ENCODE measurements around the gene NELL2.

The NELL2 gene

DNA sequence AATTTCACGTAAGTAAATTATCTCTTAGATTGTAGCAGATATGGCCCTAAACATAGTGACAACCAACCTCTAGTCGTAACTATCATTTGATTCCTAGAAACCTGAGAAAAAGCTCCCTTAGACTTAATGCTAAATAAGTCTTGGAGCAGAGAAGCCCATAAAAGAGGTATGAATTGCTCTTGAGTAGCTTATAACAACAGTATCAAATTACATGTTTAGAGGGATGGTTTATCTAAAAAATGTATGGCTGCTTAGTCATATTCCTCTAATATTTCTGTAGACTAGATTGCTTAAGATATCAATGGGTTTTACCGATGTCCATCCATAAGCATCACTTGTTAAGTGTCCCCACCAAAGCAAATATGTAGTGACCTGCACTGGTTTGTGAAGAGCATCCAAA is 259.7 kb downstream of the NELL2 start:
- Mint-ChIP-seq H3K4me3 (no peak overlapping the region), H3K4me1 (no peaks in the 10 kb centered on the region)

DNA sequence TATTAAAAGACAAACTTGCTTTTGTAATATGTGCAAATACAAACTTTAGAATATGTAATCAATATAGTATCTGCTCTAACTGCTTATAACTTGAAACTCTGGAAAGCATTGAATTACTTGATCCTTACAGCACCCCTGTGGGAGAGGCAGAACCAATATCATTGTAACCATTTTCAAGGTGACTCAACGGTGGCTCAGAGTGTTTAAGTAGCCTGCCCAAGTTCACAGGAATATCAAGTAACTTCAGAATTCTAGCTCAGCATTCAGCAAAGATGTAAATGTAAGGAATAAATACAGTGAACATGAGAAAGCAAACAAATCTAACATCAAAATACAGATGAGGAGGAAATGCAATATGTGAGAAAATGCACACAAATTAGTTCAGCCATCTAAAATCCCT is 264.6 kb downstream of the NELL2 start:
- Mint-ChIP-seq H3K9me3 (no peaks in the 10 kb centered on the region), H3K36me3 (ENCODE audit: low read depth) (peaks cover 19% of the 10 kb centered on the region), H3K27ac (no peak overlapping the region), H3K4me1 (no peaks in the 10 kb centered on the region), H3K4me3 (no peak overlapping the region), H3K27me3 (no peaks in the 10 kb centered on the region)
- DNase-seq (no peak), ATAC-seq (no peak)

More for the DNA sequence above, 259.7 kb downstream of the NELL2 start:
- H3K36me3 Mint-ChIP-seq (ENCODE audit: low read depth) = no peaks in the 10 kb centered on the region
- DNase-seq (no peak), ATAC-seq (no peak)
- H3K9me3 Mint-ChIP-seq = no peaks in the 10 kb centered on the region
- no peak overlapping the region for H3K27ac Mint-ChIP-seq
- no peaks in the 10 kb centered on the region for H3K27me3 Mint-ChIP-seq

DNA sequence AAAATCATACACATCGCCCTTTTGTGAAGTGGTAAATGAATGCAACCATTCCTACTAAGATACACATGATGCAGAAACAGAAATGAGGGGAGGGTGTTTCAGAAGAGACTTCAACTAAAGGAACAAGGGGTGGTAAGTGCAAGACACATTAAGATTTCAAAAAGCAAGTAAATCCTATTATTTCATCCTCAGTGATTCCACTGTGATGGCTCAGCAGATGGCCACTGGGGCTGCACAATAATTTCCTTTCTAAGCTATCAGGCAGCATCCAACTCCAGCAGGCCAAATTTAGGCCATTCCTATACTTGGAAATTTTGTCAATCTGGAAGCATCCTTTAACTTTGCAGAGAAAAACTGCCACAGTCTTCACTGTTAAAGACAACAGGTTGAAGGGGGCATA is 272.4 kb downstream of the NELL2 start:
- H3K36me3 Mint-ChIP-seq (ENCODE audit: low read depth) = peaks cover 38% of the 10 kb centered on the region
- no peak overlapping the region for H3K27ac Mint-ChIP-seq
- DNase-seq = no peak
- H3K9me3 Mint-ChIP-seq = no peaks in the 10 kb centered on the region
- no peaks in the 10 kb centered on the region for H3K27me3 Mint-ChIP-seq
- H3K4me1 Mint-ChIP-seq = peaks cover 5% of the 10 kb centered on the region
- no peak for ATAC-seq
- no peak overlapping the region for H3K4me3 Mint-ChIP-seq

DNA sequence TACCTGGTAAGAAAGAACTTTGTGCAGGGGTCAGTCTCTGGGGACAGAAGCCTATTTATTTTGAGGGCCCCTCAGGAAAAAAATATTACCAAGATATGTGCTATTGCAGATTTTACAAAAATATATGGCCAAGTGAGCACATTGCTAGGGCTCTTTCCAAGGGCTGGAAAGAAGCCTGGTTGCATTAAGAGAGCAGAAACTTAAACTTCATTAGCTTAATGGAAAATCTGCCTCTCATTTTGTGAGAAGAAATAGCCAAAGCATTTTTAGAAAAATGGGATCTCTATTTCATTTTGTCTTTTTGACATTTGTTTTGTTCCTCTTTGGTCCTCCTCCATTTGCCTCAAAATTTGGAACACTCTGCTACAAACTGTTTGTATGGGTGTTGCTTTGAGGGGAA is 283.5 kb downstream of the NELL2 start:
- DNase-seq = no peak
- no peak overlapping the region for H3K4me3 Mint-ChIP-seq
- ATAC-seq = no peak
- peaks cover 23% of the 10 kb centered on the region for H3K4me1 Mint-ChIP-seq
- no peaks in the 10 kb centered on the region for H3K27me3 Mint-ChIP-seq
- H3K36me3 Mint-ChIP-seq (ENCODE audit: low read depth) = peaks cover 34% of the 10 kb centered on the region
- peaks cover 4% of the 10 kb centered on the region for H3K9me3 Mint-ChIP-seq
- no peak overlapping the region for H3K27ac Mint-ChIP-seq

DNA sequence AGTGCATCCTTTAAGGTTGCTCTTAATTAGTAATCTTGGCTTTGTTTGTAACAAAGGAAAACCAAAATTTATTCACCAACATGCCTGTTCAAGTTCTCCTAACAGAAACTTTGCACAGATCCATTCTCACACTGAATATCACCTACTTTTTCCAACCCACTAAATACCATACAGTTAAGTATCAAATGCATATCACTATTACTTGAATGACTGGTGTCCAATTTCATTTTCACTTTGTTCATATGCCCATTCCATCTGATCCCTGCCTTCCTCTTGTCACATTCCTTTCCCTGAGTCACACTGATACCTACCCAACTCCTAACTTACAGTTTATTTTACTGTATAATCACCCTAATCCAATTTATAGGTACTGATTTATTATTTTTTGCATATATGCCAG is 286.4 kb downstream of the NELL2 start:
- Mint-ChIP-seq H3K27ac (peak overlapping the region; percentile 45), H3K36me3 (ENCODE audit: low read depth) (peaks cover 36% of the 10 kb centered on the region), H3K4me1 (peaks cover 16% of the 10 kb centered on the region), H3K4me3 (no peak overlapping the region), H3K9me3 (peaks cover 4% of the 10 kb centered on the region), H3K27me3 (no peaks in the 10 kb centered on the region)
- ATAC-seq = peak; percentile 78
- DNase-seq = no peak

DNA sequence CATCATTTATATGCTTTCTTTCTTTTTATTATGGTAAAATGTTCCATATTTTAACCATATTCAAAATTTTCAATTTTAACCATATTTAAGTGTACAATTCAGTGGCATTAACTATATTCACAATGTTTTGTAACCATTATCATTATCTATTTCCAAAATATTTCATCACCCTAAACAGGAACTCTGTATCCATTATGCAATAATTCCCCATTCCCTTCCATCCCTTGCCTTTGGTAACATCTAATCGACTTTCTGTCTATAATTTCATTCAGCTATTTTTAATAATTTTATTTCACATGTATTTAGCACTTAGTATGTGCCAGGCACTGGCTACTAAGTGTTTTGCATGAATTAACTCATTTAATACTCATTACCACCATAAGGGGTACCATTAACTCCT is 287.5 kb downstream of the NELL2 start:
- H3K36me3 Mint-ChIP-seq (ENCODE audit: low read depth) = peaks cover 39% of the 10 kb centered on the region
- peaks cover 24% of the 10 kb centered on the region for H3K4me1 Mint-ChIP-seq
- H3K27ac Mint-ChIP-seq = no peak overlapping the region
- peaks cover 9% of the 10 kb centered on the region for H3K9me3 Mint-ChIP-seq
- no peak overlapping the region for H3K4me3 Mint-ChIP-seq
- no peaks in the 10 kb centered on the region for H3K27me3 Mint-ChIP-seq
- ATAC-seq (no peak), DNase-seq (no peak)

DNA sequence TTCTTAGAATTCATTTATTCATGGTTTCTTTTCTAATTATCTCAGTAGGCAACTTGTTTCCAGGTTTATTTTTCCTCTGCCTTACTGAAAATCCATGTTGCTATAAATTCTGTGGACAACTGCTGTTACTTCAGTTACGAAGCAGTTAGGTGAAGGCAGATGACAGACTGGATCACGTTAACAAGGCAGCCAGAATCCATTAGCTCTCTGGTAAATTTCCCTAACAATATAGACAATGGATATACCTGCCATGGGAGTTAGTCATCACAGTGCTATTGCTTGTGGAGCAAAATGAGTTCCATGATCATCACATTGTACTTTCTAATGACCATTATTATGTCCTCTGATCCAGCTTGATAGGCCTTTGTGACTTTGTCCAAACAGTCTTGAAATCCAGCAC is 291.5 kb downstream of the NELL2 start:
- Mint-ChIP-seq H3K4me1 (peaks cover 45% of the 10 kb centered on the region), H3K36me3 (ENCODE audit: low read depth) (peaks cover 22% of the 10 kb centered on the region), H3K4me3 (no peak overlapping the region), H3K27me3 (no peaks in the 10 kb centered on the region), H3K27ac (no peak overlapping the region), H3K9me3 (peaks cover 6% of the 10 kb centered on the region)
- ATAC-seq (no peak), DNase-seq (no peak)

DNA sequence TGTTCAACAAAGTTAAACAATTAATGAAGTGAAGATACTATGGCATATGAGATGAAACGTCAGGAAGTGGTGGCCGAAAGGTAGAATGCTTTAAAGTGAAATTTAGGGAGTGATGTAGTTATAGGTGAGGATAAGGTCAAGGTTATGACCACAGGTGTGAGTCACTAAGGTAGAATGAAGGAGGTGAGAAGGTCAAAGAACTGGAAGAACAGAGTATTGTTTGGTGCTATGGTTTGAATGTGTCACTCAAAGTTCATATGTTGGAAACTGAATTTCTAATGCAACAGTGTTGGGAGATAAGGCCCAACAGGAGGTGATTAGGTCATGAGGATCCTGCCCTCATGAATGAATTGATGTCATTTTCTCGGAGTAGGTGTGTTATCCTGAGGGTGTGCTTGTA is 293.6 kb downstream of the NELL2 start:
- H3K4me3 Mint-ChIP-seq = peak overlapping the region; percentile 0

DNA sequence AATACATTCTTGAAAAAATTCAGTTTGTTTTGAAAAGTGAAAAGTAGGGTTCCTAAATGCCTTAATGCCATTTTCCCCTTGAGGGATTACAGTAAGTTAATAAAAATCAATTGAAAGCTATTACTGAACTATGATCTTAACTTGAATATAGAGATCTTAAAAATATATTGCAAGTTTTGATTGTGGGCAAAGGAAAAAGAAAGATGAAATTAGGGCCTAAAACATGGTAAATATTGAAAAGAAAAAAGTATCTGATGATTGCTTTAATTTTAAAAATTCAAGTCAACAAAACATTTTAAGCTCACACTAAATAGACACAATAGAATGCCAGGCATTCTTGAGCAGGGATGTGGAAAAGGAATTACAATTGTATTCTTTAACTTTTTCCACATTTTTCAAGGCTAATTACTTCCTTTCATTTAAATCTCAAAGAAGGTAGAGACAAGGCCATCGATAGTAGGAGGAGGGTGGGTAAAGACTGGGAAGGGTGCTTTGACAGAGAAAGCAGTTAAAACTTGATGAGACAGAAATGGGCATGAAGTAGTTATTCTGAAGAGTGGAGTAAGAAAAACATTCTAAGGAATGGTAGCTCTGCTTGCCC is 294.4 kb downstream of the NELL2 start:
- ATAC-seq (no peak), DNase-seq (no peak)
- Mint-ChIP-seq H3K4me1 (peaks cover 36% of the 10 kb centered on the region), H3K9me3 (peaks cover 9% of the 10 kb centered on the region), H3K4me3 (no peak overlapping the region), H3K27ac (peak overlapping the region; percentile 57), H3K27me3 (no peaks in the 10 kb centered on the region), H3K36me3 (ENCODE audit: low read depth) (peaks cover 22% of the 10 kb centered on the region)

More for the DNA sequence above, 293.6 kb downstream of the NELL2 start:
- H3K27me3 Mint-ChIP-seq = no peaks in the 10 kb centered on the region
- ATAC-seq (peak; percentile 94), DNase-seq (no peak)
- peaks cover 9% of the 10 kb centered on the region for H3K9me3 Mint-ChIP-seq
- peaks cover 36% of the 10 kb centered on the region for H3K4me1 Mint-ChIP-seq
- peaks cover 22% of the 10 kb centered on the region for H3K36me3 Mint-ChIP-seq (ENCODE audit: low read depth)
- peak overlapping the region; percentile 57 for H3K27ac Mint-ChIP-seq

DNA sequence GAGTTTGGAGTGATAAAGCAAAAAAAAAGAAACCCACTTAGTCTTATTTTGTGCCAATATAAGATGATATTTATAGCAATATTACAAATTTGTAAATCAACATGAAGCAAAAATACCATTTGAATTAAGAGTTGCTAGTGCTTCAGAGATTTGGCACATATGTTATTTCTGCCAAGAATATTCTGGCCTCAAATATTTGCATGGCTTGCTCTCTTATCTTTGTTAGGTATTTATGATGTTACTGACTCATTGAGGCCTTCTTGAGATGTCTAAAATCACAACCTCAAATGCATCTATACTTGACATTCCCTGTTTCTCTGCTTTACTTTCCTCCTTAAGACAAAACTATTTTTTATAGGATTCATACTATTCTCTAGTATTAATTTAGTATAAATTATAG is 301.5 kb downstream of the NELL2 start:
- ATAC-seq (no peak), DNase-seq (no peak)
- Mint-ChIP-seq H3K4me3 (no peak overlapping the region), H3K9me3 (peaks cover 5% of the 10 kb centered on the region), H3K27me3 (no peaks in the 10 kb centered on the region), H3K27ac (no peak overlapping the region), H3K36me3 (ENCODE audit: low read depth) (peaks cover 10% of the 10 kb centered on the region), H3K4me1 (peaks cover 2% of the 10 kb centered on the region)

DNA sequence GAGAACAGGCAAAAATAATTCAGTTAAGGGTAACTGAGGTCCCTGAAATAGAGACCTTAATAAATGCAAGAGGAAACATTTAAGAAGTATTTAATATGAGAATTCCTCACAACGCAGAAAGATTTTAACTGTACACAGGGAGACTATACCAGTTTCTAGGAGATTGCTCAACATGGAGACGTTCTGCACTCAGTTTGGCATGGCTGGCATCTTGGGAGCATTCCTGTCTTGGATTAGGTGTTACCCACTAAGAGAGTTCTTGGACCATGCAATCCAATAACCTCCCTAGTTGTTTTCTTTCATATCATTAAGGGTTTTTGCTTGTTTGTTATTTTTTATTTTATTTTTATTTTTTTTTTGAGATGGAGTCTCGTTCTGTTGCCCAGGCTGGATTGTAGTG is 302.4 kb downstream of the NELL2 start:
- Mint-ChIP-seq H3K36me3 (ENCODE audit: low read depth) (peaks cover 12% of the 10 kb centered on the region), H3K27me3 (no peaks in the 10 kb centered on the region), H3K4me1 (peaks cover 6% of the 10 kb centered on the region), H3K27ac (no peak overlapping the region), H3K9me3 (peaks cover 5% of the 10 kb centered on the region), H3K4me3 (no peak overlapping the region)
- ATAC-seq (no peak), DNase-seq (no peak)

DNA sequence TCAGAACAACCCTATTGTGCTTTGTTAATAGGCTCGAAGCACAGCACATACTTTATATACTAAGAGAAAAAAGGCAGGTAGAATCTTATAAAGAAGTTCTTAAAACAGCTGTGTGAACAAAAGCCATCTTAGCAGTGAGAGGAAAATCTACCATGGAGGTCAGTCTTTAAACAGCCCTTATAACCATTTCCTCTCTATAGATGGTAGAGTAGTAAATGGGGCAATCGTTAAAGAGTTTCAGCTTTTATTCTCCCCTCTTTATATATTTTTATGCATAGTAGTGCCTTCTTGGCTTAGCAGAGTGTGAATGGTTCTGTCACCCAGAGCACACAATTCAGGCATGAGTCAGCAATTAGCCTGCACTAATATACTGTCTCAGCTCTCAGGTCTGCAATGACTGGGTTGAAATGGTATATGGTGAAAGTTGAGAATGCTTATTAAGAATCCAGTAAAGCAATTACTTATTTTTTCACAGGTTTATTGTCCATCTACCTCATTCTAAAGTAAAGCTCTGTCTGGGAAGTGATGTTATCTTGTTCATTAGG is 305.0 kb downstream of the NELL2 start:
- H3K27ac Mint-ChIP-seq = no peak overlapping the region

DNA sequence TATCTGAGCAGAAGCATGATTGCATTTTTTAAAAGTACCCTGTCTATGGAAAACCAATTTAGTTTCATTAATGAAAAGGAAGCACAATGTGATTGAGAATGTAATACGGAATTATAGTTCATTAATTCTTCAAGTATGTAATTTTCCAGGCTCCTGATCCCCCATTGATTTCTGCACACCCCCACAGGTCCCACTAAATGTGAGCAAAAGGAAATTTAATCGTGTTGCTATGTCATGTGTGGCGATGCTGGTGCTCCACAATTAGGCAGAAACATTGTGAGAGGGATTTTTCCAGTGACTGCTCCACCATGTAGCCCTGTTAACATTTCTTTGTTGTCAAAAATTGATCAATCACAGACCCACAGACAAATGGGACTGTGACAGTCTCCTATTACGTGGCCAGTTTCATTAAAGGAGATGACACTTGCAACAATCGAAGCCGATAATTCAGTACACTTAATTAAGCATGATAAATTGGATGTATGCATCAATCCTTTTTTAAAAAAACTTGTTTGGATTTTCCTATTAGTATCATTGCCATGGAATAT is 306.0 kb downstream of the NELL2 start:
- Mint-ChIP-seq H3K4me1 (peaks cover 10% of the 10 kb centered on the region), H3K4me3 (no peak overlapping the region), H3K27me3 (no peaks in the 10 kb centered on the region), H3K27ac (no peak overlapping the region), H3K9me3 (peaks cover 4% of the 10 kb centered on the region), H3K36me3 (ENCODE audit: low read depth) (peaks cover 12% of the 10 kb centered on the region)
- ATAC-seq (no peak), DNase-seq (no peak)

More for the DNA sequence above, 305.0 kb downstream of the NELL2 start:
- Mint-ChIP-seq H3K27me3 (no peaks in the 10 kb centered on the region), H3K9me3 (no peaks in the 10 kb centered on the region), H3K4me3 (no peak overlapping the region), H3K36me3 (ENCODE audit: low read depth) (peaks cover 7% of the 10 kb centered on the region), H3K4me1 (peaks cover 10% of the 10 kb centered on the region)
- ATAC-seq (no peak), DNase-seq (no peak)

DNA sequence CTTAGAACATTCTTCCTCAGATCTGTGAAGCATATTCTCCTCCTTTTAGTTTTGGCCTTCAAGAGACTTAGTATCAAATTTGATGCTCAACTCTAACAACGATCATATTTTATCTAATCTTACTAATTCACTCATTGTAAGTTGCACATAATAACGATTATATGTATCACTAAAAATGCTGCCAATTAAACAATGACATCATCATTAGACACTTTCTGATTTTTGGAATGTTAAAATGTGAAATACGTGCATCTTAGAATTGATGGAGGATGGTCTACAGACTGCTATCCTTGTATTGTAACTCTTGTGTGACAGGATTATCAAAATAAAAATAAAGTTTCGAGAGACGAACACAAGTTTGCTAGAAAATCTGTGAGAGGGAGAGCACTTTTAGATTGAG is 311.0 kb downstream of the NELL2 start:
- ATAC-seq = no peak
- Mint-ChIP-seq H3K4me3 (no peak overlapping the region), H3K9me3 (peaks cover 12% of the 10 kb centered on the region), H3K36me3 (ENCODE audit: low read depth) (peaks cover 22% of the 10 kb centered on the region), H3K27me3 (no peaks in the 10 kb centered on the region), H3K27ac (no peak overlapping the region), H3K4me1 (peaks cover 13% of the 10 kb centered on the region)
- no peak for DNase-seq

DNA sequence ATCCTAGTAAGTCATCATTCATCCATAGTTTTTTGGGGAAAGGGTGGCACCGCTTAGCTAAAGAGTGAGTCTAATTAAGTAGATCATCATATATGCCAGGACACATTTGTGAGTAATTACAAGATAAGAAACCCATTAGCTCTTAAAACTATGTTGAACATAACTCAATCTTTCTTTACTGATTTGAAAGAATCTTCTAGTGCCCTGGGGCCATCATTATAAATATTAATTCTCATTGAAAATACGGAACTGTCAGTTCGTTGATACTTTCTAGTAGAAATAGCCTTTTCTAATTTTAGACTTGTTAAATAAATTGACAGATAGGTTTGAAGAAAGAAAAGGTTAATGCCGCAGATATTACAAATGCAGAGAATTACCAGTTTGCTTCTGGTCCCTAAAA is 312.6 kb downstream of the NELL2 start:
- no peak for DNase-seq
- Mint-ChIP-seq H3K27ac (no peak overlapping the region), H3K4me3 (no peak overlapping the region), H3K9me3 (peaks cover 12% of the 10 kb centered on the region), H3K4me1 (peaks cover 12% of the 10 kb centered on the region), H3K27me3 (no peaks in the 10 kb centered on the region), H3K36me3 (ENCODE audit: low read depth) (peaks cover 26% of the 10 kb centered on the region)
- ATAC-seq = no peak
